Activated naive CD4-positive, alpha-beta T cell treated with anti-CD3 and anti-CD28 coated beads, Interleukin-2, amount 10 ng/mL, durations not matched to agents 7 days and 5 days (primary cell): ENCODE data around the gene NSL1.
A peak's percentile ranks its signal among the peaks of the same experiment; 100 is the strongest.

Experiments
- CTCF ChIA-PET: fragments of 350-600 bp; sonication (Branson Sonifier 250); formaldehyde crosslinking; loops from one replicate; lab custom pipeline; 2021; ENCODE audit warnings: antibody characterized with exemption; lab: Charles Lee
- DNase-seq: peaks from one replicate; pipeline ENCODE4 v3.0.0-alpha.2; 2020
- H3K27ac Mint-ChIP-seq: one replicate; pipeline ENCODE4 v1.8.0; 2021; ENCODE audit warnings: mild to moderate bottlenecking, moderate library complexity, mixed read lengths
- H3K27me3 Mint-ChIP-seq: one replicate; pipeline ENCODE4 v1.8.0; 2021; ENCODE audit warnings: mild to moderate bottlenecking, mixed read lengths
- H3K36me3 Mint-ChIP-seq: one replicate; pipeline ENCODE4 v1.8.0; 2021; ENCODE audit warnings: mixed read lengths
- H3K4me1 Mint-ChIP-seq: one replicate; pipeline ENCODE4 v1.8.0; 2021; ENCODE audit warnings: mixed read lengths
- H3K4me3 Mint-ChIP-seq: one replicate; pipeline ENCODE4 v1.8.0; 2021; ENCODE audit warnings: mild to moderate bottlenecking, moderate library complexity, mixed read lengths
- H3K9me3 Mint-ChIP-seq: one replicate; pipeline ENCODE4 v1.8.0; 2021; ENCODE audit warnings: mixed read lengths

The NSL1 gene

DNA sequence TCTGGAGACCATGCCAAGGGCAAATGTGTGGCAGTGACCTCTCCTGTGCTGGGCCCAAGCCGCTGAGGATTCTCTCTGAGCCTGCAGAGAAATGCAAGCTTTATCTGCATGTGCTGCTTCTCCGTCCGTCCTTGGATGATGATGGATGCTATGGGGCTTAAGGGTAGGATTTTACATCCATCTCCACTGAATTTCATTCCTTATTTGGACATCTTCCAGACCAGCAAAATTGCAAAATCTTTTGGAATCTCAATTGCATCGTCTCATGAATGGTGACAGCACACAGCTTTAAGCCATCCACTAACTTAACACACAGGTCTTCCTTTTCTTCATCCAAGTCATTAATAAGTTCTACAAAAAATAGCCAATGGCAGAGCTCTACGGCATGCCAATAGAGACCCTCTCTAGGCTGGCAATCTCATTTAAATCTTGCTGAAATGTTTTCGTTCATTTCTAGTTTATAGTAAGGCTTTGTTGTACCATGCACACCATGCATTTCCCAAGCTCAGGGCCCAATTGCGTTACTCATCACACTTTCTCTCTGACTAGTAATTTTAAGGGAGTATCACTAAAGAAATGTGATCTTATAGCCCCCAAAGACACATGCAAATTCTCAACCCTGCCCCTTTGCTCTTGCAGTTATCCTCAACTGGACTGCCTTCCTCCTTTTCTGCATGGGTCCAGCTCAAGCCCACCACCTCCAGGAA lies 103.1 kb downstream of the NSL1 start:
- Mint-ChIP-seq H3K4me3 (no peak overlapping the region), H3K9me3 (no peaks in the 10 kb centered on the region), H3K4me1 (peaks cover 19% of the 10 kb centered on the region), H3K27me3 (no peaks in the 10 kb centered on the region), H3K36me3 (no peaks in the 10 kb centered on the region), H3K27ac (no peak overlapping the region)
- no peak for DNase-seq
- CTCF ChIA-PET: interaction anchor here (1.2 to 1.4 kb wide), 3 partner anchors 10 to 189 kb away, joined by 3 to 4 read pairs (median 3); no protein-coding TSS in a partner anchor

DNA sequence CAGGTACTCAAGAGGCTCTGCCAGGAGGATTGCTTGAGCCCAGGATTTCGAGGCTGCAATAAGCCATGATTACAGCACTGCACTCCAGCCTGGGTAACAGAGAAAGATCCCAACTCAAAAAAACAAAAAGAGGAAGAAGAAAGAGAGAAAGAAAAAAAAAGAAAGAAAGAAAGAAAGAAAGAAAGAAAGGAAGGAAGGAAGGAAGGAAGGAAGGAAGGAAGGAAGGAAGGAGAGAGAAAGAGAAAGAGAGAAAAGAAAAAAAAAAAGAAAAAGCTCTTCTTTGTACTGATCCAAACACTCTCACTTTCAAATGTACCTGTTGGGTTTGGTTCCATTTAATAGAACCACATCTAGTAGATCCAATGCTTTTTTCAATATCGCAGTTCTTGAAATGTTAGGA lies 103.8 kb downstream of the NSL1 start:
- no peaks in the 10 kb centered on the region for H3K9me3 Mint-ChIP-seq
- no peak for DNase-seq
- peaks cover 25% of the 10 kb centered on the region for H3K4me1 Mint-ChIP-seq
- CTCF ChIA-PET: interaction anchor here (1.4 kb wide), 1 partner anchor 23 kb away, joined by 3 read pairs; no protein-coding TSS in a partner anchor
- no peak overlapping the region for H3K4me3 Mint-ChIP-seq
- no peak overlapping the region for H3K27ac Mint-ChIP-seq
- H3K27me3 Mint-ChIP-seq: peaks cover 3% of the 10 kb centered on the region
- no peaks in the 10 kb centered on the region for H3K36me3 Mint-ChIP-seq

DNA sequence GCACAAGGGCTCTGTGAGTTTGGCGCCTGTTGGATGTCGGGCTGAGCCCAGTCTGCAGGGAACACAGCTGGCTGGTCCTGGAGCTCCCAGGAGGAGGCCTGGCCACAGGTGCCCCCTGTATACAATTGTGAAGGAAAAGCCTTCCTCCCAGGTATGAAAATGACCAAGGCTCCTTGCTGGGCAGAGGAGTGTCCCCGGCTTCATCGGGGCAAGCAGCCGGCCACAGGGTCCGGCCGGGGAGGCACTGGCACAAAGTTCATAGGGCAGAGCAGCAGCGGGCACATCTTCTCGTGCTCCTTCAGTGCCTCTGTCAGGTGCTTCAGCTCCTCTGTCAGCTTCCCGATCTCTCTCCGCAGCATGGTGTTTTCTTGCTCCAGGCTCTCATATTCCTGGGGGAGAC lies 105.0 kb downstream of the NSL1 start:
- Mint-ChIP-seq H3K27ac (no peak overlapping the region), H3K9me3 (no peaks in the 10 kb centered on the region), H3K27me3 (peaks cover 4% of the 10 kb centered on the region), H3K4me3 (no peak overlapping the region), H3K36me3 (no peaks in the 10 kb centered on the region), H3K4me1 (peaks cover 30% of the 10 kb centered on the region)
- no peak for DNase-seq
- CTCF ChIA-PET: no interaction called here

GRCh38 chr1:212686069-212686468 lies 105.5 kb downstream of the NSL1 start:
- CTCF ChIA-PET: no interaction called here
- H3K9me3 Mint-ChIP-seq: no peaks in the 10 kb centered on the region
- H3K36me3 Mint-ChIP-seq: no peaks in the 10 kb centered on the region
- peaks cover 4% of the 10 kb centered on the region for H3K27me3 Mint-ChIP-seq
- H3K4me1 Mint-ChIP-seq: peaks cover 31% of the 10 kb centered on the region
- no peak overlapping the region for H3K4me3 Mint-ChIP-seq
- no peak for DNase-seq
- H3K27ac Mint-ChIP-seq: no peak overlapping the region

DNA sequence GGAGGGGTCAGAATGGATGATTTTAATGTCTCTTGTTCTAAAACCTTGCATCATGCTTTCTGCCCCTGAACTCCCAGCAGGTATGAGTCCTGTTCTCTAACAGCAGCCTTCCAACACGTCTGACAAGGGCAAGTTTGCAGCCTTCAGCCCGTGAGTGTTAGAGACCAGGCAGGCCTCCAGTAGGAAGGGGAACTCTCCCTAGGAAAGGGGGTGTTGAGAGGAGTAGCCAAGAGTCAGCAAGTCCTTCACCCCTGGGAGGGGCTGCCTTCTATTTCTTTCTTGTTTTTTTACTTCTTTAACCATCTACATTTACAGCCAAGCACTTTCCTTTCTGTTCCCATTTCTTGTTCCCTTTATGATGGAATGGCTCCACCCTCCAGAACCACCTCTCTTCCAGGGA lies 106.1 kb downstream of the NSL1 start:
- H3K36me3 Mint-ChIP-seq: no peaks in the 10 kb centered on the region
- no peaks in the 10 kb centered on the region for H3K9me3 Mint-ChIP-seq
- H3K27ac Mint-ChIP-seq: no peak overlapping the region
- no peak for DNase-seq
- no peak overlapping the region for H3K4me3 Mint-ChIP-seq
- CTCF ChIA-PET: interaction anchor here (2.4 kb wide), 1 partner anchor 208 kb away, joined by 9 read pairs; no protein-coding TSS in a partner anchor
- peaks cover 35% of the 10 kb centered on the region for H3K4me1 Mint-ChIP-seq
- H3K27me3 Mint-ChIP-seq: peaks cover 4% of the 10 kb centered on the region

- peaks cover 35% of the 10 kb centered on the region for H3K4me1 Mint-ChIP-seq
- H3K36me3 Mint-ChIP-seq: no peaks in the 10 kb centered on the region
- H3K27me3 Mint-ChIP-seq: peaks cover 4% of the 10 kb centered on the region
- H3K4me3 Mint-ChIP-seq: no peak overlapping the region
- no peaks in the 10 kb centered on the region for H3K9me3 Mint-ChIP-seq
- DNase-seq: no peak
- no peak overlapping the region for H3K27ac Mint-ChIP-seq
- CTCF ChIA-PET: interaction anchor here (0.8 to 2.4 kb wide), 5 partner anchors 14 to 310 kb away, joined by 3 to 9 read pairs (median 3); no protein-coding TSS in a partner anchor
Measured at GRCh38 chr1:212684521-212685090, 107.0 kb downstream of the NSL1 start.

DNA sequence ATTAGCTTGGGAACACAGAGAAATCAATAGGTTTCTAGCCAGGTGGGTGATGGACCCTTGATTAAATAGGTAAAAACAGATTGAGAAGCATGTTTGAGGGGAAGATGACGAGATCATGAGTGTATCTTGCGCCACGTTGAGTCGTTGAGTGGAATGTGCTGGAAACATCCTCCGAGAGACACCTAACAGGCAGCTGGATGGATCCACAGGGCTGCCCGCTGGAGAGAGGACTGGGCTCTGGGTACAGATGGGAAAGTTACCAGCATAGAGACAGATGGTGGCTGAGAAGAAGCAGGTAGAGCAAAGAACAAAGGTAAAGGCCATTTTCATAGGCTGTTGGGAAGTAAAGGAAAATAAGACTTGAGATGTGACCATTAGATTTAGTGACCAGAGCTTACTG lies 107.5 kb downstream of the NSL1 start:
- no peak overlapping the region for H3K27ac Mint-ChIP-seq
- peaks cover 36% of the 10 kb centered on the region for H3K4me1 Mint-ChIP-seq
- DNase-seq: no peak
- CTCF ChIA-PET: interaction anchor here (0.9 to 2.4 kb wide), 4 partner anchors 14 to 311 kb away, joined by 3 to 9 read pairs (median 3); no protein-coding TSS in a partner anchor
- H3K36me3 Mint-ChIP-seq: no peaks in the 10 kb centered on the region
- H3K9me3 Mint-ChIP-seq: no peaks in the 10 kb centered on the region
- H3K4me3 Mint-ChIP-seq: no peak overlapping the region
- peaks cover 4% of the 10 kb centered on the region for H3K27me3 Mint-ChIP-seq

DNA sequence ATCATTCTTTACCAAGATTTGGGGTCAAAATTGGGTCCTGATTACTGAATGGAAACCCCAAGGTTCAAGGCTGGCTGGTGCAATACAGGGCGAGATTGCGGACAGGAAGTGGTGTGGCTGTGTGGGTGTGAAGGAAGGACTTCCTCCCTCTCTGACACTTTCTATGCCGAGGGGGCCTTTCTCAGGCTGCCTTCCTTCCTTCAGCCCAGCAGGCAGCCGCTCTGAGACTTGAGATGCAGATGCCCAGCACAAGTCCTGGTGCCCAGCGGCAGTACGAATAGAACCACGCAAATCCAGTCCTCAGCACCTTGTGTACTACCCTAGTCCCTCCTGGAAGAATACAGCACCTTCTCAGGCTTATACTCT lies 108.2 kb downstream of the NSL1 start:
- no peaks in the 10 kb centered on the region for H3K36me3 Mint-ChIP-seq
- H3K4me1 Mint-ChIP-seq: peaks cover 40% of the 10 kb centered on the region
- no peaks in the 10 kb centered on the region for H3K9me3 Mint-ChIP-seq
- CTCF ChIA-PET: interaction anchor here (0.6 to 2.4 kb wide), 4 partner anchors 13 to 206 kb away, joined by 3 to 9 read pairs (median 3); no protein-coding TSS in a partner anchor
- H3K27me3 Mint-ChIP-seq: peaks cover 4% of the 10 kb centered on the region
- H3K27ac Mint-ChIP-seq: peak overlapping the region; percentile 72
- DNase-seq: peak; percentile 61
- peak overlapping the region; percentile 32 for H3K4me3 Mint-ChIP-seq

- H3K4me1 Mint-ChIP-seq: peaks cover 37% of the 10 kb centered on the region
- no peak for DNase-seq
- H3K36me3 Mint-ChIP-seq: no peaks in the 10 kb centered on the region
- peaks cover 16% of the 10 kb centered on the region for H3K27me3 Mint-ChIP-seq
- H3K9me3 Mint-ChIP-seq: no peaks in the 10 kb centered on the region
- no peak overlapping the region for H3K27ac Mint-ChIP-seq
- H3K4me3 Mint-ChIP-seq: no peak overlapping the region
- CTCF ChIA-PET: no interaction called here
Measured at GRCh38 chr1:212680680-212681389, 110.7 kb downstream of the NSL1 start.

- Mint-ChIP-seq H3K27ac (no peak overlapping the region), H3K4me1 (peaks cover 28% of the 10 kb centered on the region), H3K27me3 (peaks cover 16% of the 10 kb centered on the region), H3K36me3 (no peaks in the 10 kb centered on the region), H3K4me3 (no peak overlapping the region), H3K9me3 (no peaks in the 10 kb centered on the region)
- DNase-seq: no peak
- CTCF ChIA-PET: interaction anchor here (0.9 to 3.0 kb wide), 5 partner anchors 8 to 216 kb away, joined by 3 to 18 read pairs (median 4); no protein-coding TSS in a partner anchor
Measured at GRCh38 chr1:212678456-212679410, 112.8 kb downstream of the NSL1 start.

DNA sequence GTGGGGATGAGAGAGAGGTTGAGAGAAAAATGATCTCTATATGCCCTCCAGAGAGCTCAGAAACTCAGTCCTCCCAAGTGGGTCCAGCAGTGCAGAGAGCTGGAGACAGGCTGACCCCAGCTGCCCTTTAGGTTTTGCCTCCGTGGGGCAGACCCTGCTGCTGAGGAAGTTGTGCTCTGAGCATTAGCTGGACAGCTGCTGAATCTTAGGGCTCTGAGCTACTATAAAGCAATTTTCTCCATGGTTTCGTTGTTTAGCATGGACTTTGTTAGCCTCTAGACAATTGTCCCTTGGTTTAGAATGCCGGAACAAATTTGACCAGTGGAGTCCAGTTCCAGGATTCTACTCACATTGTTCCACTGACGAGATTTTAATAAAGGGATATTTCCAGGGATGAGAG lies 114.0 kb downstream of the NSL1 start:
- H3K27me3 Mint-ChIP-seq: peaks cover 16% of the 10 kb centered on the region
- H3K9me3 Mint-ChIP-seq: no peaks in the 10 kb centered on the region
- no peak overlapping the region for H3K27ac Mint-ChIP-seq
- H3K4me1 Mint-ChIP-seq: peaks cover 17% of the 10 kb centered on the region
- no peak for DNase-seq
- CTCF ChIA-PET: interaction anchor here (0.7 to 3.0 kb wide), 8 partner anchors 9 to 221 kb away, joined by 3 to 18 read pairs (median 3); no protein-coding TSS in a partner anchor
- H3K36me3 Mint-ChIP-seq: no peaks in the 10 kb centered on the region
- no peak overlapping the region for H3K4me3 Mint-ChIP-seq

DNA sequence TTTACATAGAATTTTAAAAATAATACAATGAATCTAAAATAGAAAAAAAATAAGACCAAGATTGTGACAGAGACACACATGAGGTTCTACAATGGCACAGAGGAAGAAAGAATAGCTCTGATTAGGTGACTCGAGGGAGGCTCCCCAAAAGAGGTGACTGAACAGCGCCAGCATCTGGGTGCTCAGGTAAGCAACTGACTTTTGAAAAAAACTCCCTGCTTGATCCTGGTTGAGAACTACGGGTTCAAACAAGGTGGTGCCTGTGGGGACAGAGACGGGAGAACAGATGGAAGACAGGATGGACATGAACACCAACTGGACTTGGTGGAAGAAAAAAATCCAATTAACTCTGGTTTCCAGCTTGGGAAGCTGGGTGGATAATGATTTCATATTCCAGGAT lies 114.4 kb downstream of the NSL1 start:
- CTCF ChIA-PET: interaction anchor here (0.7 to 3.0 kb wide), 8 partner anchors 9 to 220 kb away, joined by 3 to 18 read pairs (median 3); no protein-coding TSS in a partner anchor
- Mint-ChIP-seq H3K27me3 (peaks cover 16% of the 10 kb centered on the region), H3K4me1 (peaks cover 14% of the 10 kb centered on the region), H3K36me3 (no peaks in the 10 kb centered on the region), H3K27ac (no peak overlapping the region), H3K4me3 (no peak overlapping the region), H3K9me3 (no peaks in the 10 kb centered on the region)
- no peak for DNase-seq
